Caco-2 (cell line): ENCODE results near the gene USP8. TPM values are rescaled to one million over a fixed set of nuclear protein-coding genes. Genes with fewer than 3 reads are reported as not detected.

Experiments used
- BruUV-seq: library from RNA; stranded (reverse); fragments of 400-500 nt; replicated peaks from 2 replicates; lab custom pipeline; 2021; lab: Mats Ljungman, UMichigan
- CTCF ChIA-PET: fragments of 300-600 bp; sonication (Branson Sonifier 250); formaldehyde crosslinking; loops from one replicate; lab custom pipeline; 2022; ENCODE audit warnings: antibody characterized with exemption; lab: Charles Lee
- POLR2A ChIA-PET: fragments of 300-600 bp; sonication (Branson Sonifier 250); formaldehyde crosslinking; loops from one replicate; lab custom pipeline; 2022; ENCODE audit warnings: antibody characterized with exemption; lab: Charles Lee
- DNase-seq, 2 experiments: peaks; one replicate each; pipeline versions ENCODE4 v3.0.0 to v3.0.0-alpha.2; 2020 to 2022
- H3K27me3 ChIP-seq: replicated peaks from 2 replicates; pipeline ENCODE4 v1.6.0; 2011; ENCODE audit warnings: low read length; ENCODE audit not compliant: control insufficient read depth, insufficient read depth
- H3K36me3 ChIP-seq: 2 replicates; pipeline ENCODE4 v1.5.1; 2011; ENCODE audit warnings: low read length; ENCODE audit not compliant: control insufficient read depth, insufficient read depth
- H3K4me1 ChIP-seq: fragments of 250-450 bp; sonication (Bioruptor Pico); 2 replicates; pipeline ENCODE4 v1.5.1; 2020; ENCODE audit warnings: mild to moderate bottlenecking
- H3K4me3 ChIP-seq: 2 replicates; pipeline ENCODE4 v1.5.1; 2011; ENCODE audit warnings: low read depth, mild to moderate bottlenecking, control low read depth, low read length
- H3K9me3 ChIP-seq: fragments of 250-450 bp; sonication (Bioruptor Pico); 2 replicates; pipeline ENCODE4 v1.5.1; 2020; ENCODE audit warnings: mild to moderate bottlenecking, moderate library complexity
- H3K27ac Mint-ChIP-seq: one replicate; pipeline ENCODE4 v1.8.0; 2022; ENCODE audit warnings: mixed read lengths; ENCODE audit not compliant: unreplicated experiment
- H3K27me3 Mint-ChIP-seq: one replicate; pipeline ENCODE4 v1.8.0; 2022; ENCODE audit warnings: mixed read lengths; ENCODE audit not compliant: insufficient read depth, unreplicated experiment
- H3K36me3 Mint-ChIP-seq: one replicate; pipeline ENCODE4 v1.8.0; 2022; ENCODE audit warnings: mild to moderate bottlenecking, mixed read lengths; ENCODE audit not compliant: insufficient read depth, unreplicated experiment
- H3K4me1 Mint-ChIP-seq: one replicate; pipeline ENCODE4 v1.8.0; 2022; ENCODE audit warnings: low read depth, mixed read lengths; ENCODE audit not compliant: unreplicated experiment
- H3K4me3 Mint-ChIP-seq: one replicate; pipeline ENCODE4 v1.8.0; 2022; ENCODE audit warnings: mild to moderate bottlenecking, moderate library complexity, mixed read lengths; ENCODE audit not compliant: unreplicated experiment
- H3K9me3 Mint-ChIP-seq: one replicate; pipeline ENCODE4 v1.8.0; 2022; ENCODE audit warnings: mixed read lengths; ENCODE audit not compliant: unreplicated experiment
- intact Hi-C: fragments of 100-400 bp; cut with micrococcal nuclease; formaldehyde crosslinking; loops from one replicate; pipeline ENCODE4 v1.10.0; 2022; ENCODE audit not compliant: unreplicated experiment
- total RNA-seq: library from RNA; stranded (reverse); gene quantifications from 2 replicates; pipeline ENCODE4 v1.2.3, GENCODE V29; 2022
- TF ChIP-seq, protein P1 (sequence below), 2 experiments: fragments of 200-600 bp in 1 of 2; IDR thresholded peaks; 1 replicate in 1 of 2; 2 replicates in 1 of 2; pipeline versions ENCODE4 v1.5.1 to v1.8.0; 2011 to 2022; ENCODE audit warnings: antibody characterized with exemption in 1 of 2, control low read depth in 1 of 2, inconsistent platforms in 1 of 2, low read depth in 1 of 2, low read length in 1 of 2, mild to moderate bottlenecking in 1 of 2, moderate library complexity in 1 of 2; ENCODE audit not compliant: insufficient read depth in 1 of 2, severe bottlenecking in 1 of 2, unreplicated experiment in 1 of 2

Gene USP8
- total RNA-seq, 1 experiment from 2014 or later: 56.2 TPM

DNA sequence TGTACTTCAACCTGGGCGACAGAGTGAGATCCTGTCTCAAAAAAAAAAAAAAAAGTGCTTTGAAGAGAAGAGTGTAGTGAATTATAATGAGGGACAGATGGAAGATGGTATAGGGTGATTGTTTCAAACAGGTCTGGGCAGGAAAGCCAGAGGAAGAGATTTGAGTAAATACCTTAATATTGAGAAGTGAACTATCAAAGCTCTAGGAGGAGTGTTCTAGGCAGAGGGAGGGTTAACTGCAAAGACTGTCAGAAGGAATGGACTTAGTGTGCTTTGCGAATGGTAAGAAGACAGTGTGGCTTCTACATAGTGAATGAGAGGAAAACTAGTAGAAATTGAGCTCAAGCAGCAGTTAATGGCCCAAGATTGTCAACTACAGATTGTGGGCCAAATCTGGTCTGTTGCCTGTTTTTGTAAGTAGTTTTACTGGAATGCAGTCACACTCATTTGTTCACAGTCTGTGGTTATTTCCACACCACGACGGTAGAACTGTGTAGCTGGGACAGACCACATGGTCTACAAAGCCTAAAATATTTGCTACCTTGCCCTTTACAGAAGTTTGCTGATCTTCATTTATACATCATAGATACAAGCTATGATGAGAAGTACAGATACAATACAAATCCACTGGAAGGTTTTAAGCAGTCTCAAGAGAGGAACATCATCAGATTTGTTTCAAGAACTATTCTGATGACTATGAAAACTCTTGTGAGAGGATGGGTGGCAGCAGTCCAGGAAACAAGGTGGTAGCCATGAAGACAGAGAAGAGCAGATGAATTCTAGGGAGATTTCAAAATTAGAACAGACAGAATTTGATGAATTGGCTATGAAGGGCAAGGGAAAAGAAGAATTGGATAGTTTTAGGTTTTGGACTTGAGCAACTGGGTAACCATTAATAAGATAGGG, 138.8 kb downstream of the USP8 start:
- Mint-ChIP-seq H3K9me3 (no peaks in the 10 kb centered on the region), H3K4me3 (no peak overlapping the region), H3K36me3 (peaks cover 70% of the 10 kb centered on the region), H3K27ac (no peak overlapping the region), H3K27me3 (no peaks in the 10 kb centered on the region), H3K4me1 (no peaks in the 10 kb centered on the region)
- H3K36me3 ChIP-seq: no peaks in the 10 kb centered on the region; the same call in 1 of the 2 replicates
- no peak overlapping the region for H3K4me3 ChIP-seq
- BruUV-seq: no TSS peak
- H3K27me3 ChIP-seq: no peaks in the 10 kb centered on the region
- no peak for DNase-seq
- no peaks in the 10 kb centered on the region for H3K4me1 ChIP-seq
- TF ChIP-seq, protein P1, sequence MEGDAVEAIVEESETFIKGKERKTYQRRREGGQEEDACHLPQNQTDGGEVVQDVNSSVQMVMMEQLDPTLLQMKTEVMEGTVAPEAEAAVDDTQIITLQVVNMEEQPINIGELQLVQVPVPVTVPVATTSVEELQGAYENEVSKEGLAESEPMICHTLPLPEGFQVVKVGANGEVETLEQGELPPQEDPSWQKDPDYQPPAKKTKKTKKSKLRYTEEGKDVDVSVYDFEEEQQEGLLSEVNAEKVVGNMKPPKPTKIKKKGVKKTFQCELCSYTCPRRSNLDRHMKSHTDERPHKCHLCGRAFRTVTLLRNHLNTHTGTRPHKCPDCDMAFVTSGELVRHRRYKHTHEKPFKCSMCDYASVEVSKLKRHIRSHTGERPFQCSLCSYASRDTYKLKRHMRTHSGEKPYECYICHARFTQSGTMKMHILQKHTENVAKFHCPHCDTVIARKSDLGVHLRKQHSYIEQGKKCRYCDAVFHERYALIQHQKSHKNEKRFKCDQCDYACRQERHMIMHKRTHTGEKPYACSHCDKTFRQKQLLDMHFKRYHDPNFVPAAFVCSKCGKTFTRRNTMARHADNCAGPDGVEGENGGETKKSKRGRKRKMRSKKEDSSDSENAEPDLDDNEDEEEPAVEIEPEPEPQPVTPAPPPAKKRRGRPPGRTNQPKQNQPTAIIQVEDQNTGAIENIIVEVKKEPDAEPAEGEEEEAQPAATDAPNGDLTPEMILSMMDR (IDR thresholded peaks at IDR 0.05; ENCODE audit: insufficient read depth in 1 of 2, low read depth in 1 of 2, low read length in 1 of 2, severe bottlenecking in 1 of 2, unreplicated experiment in 1 of 2): no peak
- ChIA-PET CTCF (no interaction called here), POLR2A (no interaction called here)
- no peaks in the 10 kb centered on the region for H3K9me3 ChIP-seq
- intact Hi-C loops: no loop called here

DNA sequence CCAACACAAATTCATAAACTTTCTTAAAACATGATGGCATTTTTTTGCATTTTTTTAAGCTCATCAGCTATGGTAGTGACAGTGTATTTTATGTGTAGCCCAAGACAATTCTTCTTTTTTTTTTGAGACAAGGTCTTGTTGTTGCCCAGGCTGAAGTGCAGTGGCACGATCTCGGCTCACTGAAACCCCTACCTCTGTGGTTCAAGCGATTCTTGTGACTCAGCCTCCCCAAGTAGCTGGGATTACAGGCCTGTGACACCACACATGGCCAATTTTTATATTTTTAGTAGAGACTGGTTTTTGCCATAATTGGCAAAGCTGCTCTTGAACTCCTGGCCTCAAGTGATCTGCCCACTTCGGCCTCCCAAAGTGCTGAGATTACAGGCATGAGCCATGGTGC, 139.6 kb downstream of the USP8 start:
- intact Hi-C loops: no loop called here
- DNase-seq: no peak
- no peaks in the 10 kb centered on the region for H3K27me3 Mint-ChIP-seq
- no peak overlapping the region for H3K27ac Mint-ChIP-seq
- ChIA-PET POLR2A (no interaction called here), CTCF (no interaction called here)
- H3K36me3 ChIP-seq: no peaks in the 10 kb centered on the region; the same call in 1 of the 2 replicates
- no peaks in the 10 kb centered on the region for H3K9me3 ChIP-seq
- no peaks in the 10 kb centered on the region for H3K4me1 ChIP-seq
- no peaks in the 10 kb centered on the region for H3K9me3 Mint-ChIP-seq
- peaks cover 76% of the 10 kb centered on the region for H3K36me3 Mint-ChIP-seq
- H3K4me3 Mint-ChIP-seq: no peak overlapping the region
- BruUV-seq: no TSS peak
- no peak overlapping the region for H3K4me3 ChIP-seq
- no peaks in the 10 kb centered on the region for H3K27me3 ChIP-seq
- H3K4me1 Mint-ChIP-seq: no peaks in the 10 kb centered on the region
- TF ChIP-seq, protein P1 (IDR thresholded peaks at IDR 0.05; ENCODE audit: insufficient read depth in 1 of 2, low read depth in 1 of 2, low read length in 1 of 2, severe bottlenecking in 1 of 2, unreplicated experiment in 1 of 2): no peak

Other genes with a start within 250 kb of the USP8 start
- gene SLC27A2, start 242.2 kb upstream of the USP8 start, total RNA-seq: 31.2 and 36.1 TPM in 2 replicates
- gene HDC, start 158.7 kb upstream of the USP8 start, total RNA-seq: not detected in 2 replicates
- gene GABPB1, start 69.2 kb upstream of the USP8 start, total RNA-seq: 42.8 and 44.7 TPM in 2 replicates
- gene USP50, start 122.3 kb downstream of the USP8 start, total RNA-seq: 0.57 TPM in 1 of 2 replicates, not detected in the other